Activated T-helper 1 cell treated with anti-CD3 and anti-CD28 coated beads, Interleukin-12 subunit alpha, Interleukin-12 subunit beta, Interleukin-2, Interleukin-4 antibody, amounts not matched to agents 30 ng/mL and 10 ng/mL and 1 ng/mL, durations not matched to agents 14 hours and 24 hours and 36 hours (primary cell): ENCODE data around the gene KDM4F. TPM values are rescaled to one million over a fixed set of nuclear protein-coding genes. Genes with fewer than 3 reads are reported as not detected.

ENCODE experiments used
- DNase-seq: peaks from one replicate; pipeline ENCODE4 v3.0.0; 2021; ENCODE audit warnings: low spot score
- H3K27ac Mint-ChIP-seq: one replicate; pipeline ENCODE4 v1.8.0; 2021; ENCODE audit warnings: mild to moderate bottlenecking, mixed read lengths
- H3K27me3 Mint-ChIP-seq: one replicate; pipeline ENCODE4 v1.8.0; 2022; ENCODE audit warnings: mild to moderate bottlenecking, moderate library complexity, mixed read lengths; ENCODE audit not compliant: insufficient read depth
- H3K36me3 Mint-ChIP-seq: one replicate; pipeline ENCODE4 v1.8.0; 2021; ENCODE audit warnings: low read depth, mixed read lengths
- H3K4me1 Mint-ChIP-seq: one replicate; pipeline ENCODE4 v1.8.0; 2021; ENCODE audit warnings: low read depth, mixed read lengths
- H3K4me3 Mint-ChIP-seq: one replicate; pipeline ENCODE4 v1.8.0; 2021; ENCODE audit warnings: mild to moderate bottlenecking, moderate library complexity, mixed read lengths
- H3K9me3 Mint-ChIP-seq: one replicate; pipeline ENCODE4 v1.8.0; 2021; ENCODE audit warnings: mixed read lengths
- intact Hi-C: fragments of 100-400 bp; cut with micrococcal nuclease; formaldehyde crosslinking; loops from one replicate; pipeline ENCODE4 v1.15.1; 2024
- total RNA-seq: library from RNA; stranded (reverse); gene quantifications from 2 replicates; pipeline ENCODE4 v1.2.3, GENCODE V29; 2022

The KDM4F gene
- total RNA-seq, 1 donor from 2014 or later = not detected

DNA sequence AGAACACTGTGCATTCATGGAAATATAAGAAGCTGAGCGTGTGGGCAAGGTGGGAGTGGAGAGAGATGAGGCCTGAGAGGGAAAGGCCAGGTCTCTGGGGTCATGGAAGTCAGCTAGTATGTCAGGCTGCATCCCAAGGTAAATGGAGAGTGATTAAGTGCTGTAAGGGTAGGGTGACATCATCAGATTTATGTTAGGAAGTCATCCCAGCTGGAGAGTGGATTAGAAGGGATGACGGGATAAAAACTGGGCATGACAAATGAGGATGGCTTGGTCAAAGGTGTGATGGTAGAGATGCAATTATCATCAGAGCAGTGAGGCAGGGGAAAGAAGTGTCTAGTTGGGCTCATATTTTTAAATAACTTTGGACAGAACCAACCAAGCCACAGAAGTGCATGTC, 36.9 kb downstream of the KDM4F start:
- Mint-ChIP-seq H3K36me3 (peaks cover 5% of the 10 kb centered on the region), H3K4me1 (peaks cover 71% of the 10 kb centered on the region), H3K9me3 (no peaks in the 10 kb centered on the region), H3K4me3 (no peak overlapping the region), H3K27ac (no peak overlapping the region), H3K27me3 (no peaks in the 10 kb centered on the region)
- intact Hi-C loops = loop anchor here (5.0 to 10.0 kb wide), 5 partner anchors 616 to 1304 kb away; partner anchors contain the start of genes MED17 and MTMR2
- DNase-seq = no peak

- no peak overlapping the region for H3K27ac Mint-ChIP-seq
- intact Hi-C loops = loop anchor here (5.0 to 10.0 kb wide), 5 partner anchors 615 to 1305 kb away; partner anchors contain the start of genes MED17 and MTMR2
- H3K4me1 Mint-ChIP-seq = peaks cover 79% of the 10 kb centered on the region
- H3K36me3 Mint-ChIP-seq = peaks cover 12% of the 10 kb centered on the region
- no peak overlapping the region for H3K4me3 Mint-ChIP-seq
- no peak for DNase-seq
- no peaks in the 10 kb centered on the region for H3K27me3 Mint-ChIP-seq
- H3K9me3 Mint-ChIP-seq = no peaks in the 10 kb centered on the region
Measured at GRCh38 chr11:95086836-95087570, 37.8 kb downstream of the KDM4F start.

- peak; percentile 29 for DNase-seq
- H3K27me3 Mint-ChIP-seq = no peaks in the 10 kb centered on the region
- intact Hi-C loops = loop anchor here (1.0 to 10.0 kb wide), 10 partner anchors 21 to 1307 kb away; partner anchors contain the start of genes CEP57, CWC15, KDM4D and MED17
- H3K4me3 Mint-ChIP-seq = peak overlapping the region; percentile 87
- no peaks in the 10 kb centered on the region for H3K9me3 Mint-ChIP-seq
- H3K4me1 Mint-ChIP-seq = peaks cover 83% of the 10 kb centered on the region
- H3K36me3 Mint-ChIP-seq = peaks cover 14% of the 10 kb centered on the region
- H3K27ac Mint-ChIP-seq = peak overlapping the region; percentile 96
Measured at GRCh38 chr11:95088946-95089619, 39.9 kb downstream of the KDM4F start.

DNA sequence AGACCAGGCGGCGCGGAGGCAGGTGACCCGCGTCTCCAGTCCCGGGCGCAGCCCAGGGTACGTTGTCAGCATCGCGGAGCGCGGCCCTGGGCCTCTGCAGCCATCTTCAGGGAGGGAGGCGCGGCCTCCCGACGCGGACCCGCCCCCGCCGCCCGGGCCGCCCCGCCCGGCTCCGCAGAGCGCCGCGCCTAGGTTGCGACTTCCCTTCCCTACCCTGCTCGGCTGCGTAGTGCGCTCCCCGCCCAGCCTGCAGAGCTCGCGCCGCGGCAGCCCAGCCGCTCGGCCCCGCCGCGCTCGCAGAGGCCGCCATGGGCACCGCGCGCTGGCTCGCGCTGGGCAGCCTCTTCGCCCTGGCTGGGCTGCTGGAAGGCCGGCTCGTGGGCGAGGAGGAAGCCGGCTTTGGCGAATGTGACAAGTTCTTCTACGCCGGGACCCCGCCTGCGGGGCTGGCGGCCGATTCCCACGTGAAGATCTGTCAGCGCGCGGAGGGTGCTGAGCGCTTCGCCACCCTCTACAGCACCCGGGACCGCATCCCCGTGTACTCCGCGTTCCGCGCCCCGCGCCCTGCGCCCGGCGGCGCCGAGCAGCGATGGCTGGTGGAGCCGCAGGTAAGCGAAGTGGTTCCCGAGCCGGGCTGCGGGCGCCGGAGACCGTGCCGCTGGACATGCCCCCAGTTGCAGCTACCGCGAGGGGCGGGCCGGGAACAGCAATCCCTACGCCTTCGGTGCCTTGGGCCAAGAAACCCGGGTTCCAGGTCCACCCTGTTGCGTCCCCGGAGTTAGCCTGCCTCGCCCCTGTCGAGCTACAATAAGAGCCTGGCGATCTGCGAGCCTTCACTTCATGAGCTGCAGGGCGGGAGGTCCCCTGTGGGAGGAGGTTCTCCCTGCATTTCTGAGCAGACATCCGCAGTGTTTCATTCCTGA, 40.7 kb downstream of the KDM4F start, which contains the start of gene ENDOD1:
TSS of gene ENDOD1 (plus strand) at position 227 of the 923 bp plus-strand sequence. CDS start at position 309, 82 bp downstream.
- peaks cover 83% of the 10 kb centered on the region for H3K4me1 Mint-ChIP-seq
- H3K27me3 Mint-ChIP-seq = no peaks in the 10 kb centered on the region
- peak; percentile 85 for DNase-seq
- peak within 1 kb of the TSS; percentile 89 for H3K4me3 Mint-ChIP-seq
- H3K27ac Mint-ChIP-seq = peak within 1 kb of the TSS; percentile 96
- H3K9me3 Mint-ChIP-seq = no peaks in the 10 kb centered on the region
- intact Hi-C loops = loop anchor here (1.0 to 10.0 kb wide), 11 partner anchors 22 to 1308 kb away; partner anchors contain the start of genes CEP57, CWC15, KDM4D and MED17
- peaks cover 19% of the 10 kb centered on the region for H3K36me3 Mint-ChIP-seq

GRCh38 chr11:95091663-95092180, 42.5 kb downstream of the KDM4F start:
- H3K27ac Mint-ChIP-seq = peak overlapping the region; percentile 59
- intact Hi-C loops = loop anchor here (2.0 kb wide), 2 partner anchors 45 to 547 kb away; no protein-coding TSS in a partner anchor

GRCh38 chr11:95092549-95093324, 43.5 kb downstream of the KDM4F start:
- no peaks in the 10 kb centered on the region for H3K9me3 Mint-ChIP-seq
- no peaks in the 10 kb centered on the region for H3K27me3 Mint-ChIP-seq
- H3K4me3 Mint-ChIP-seq = peak overlapping the region; percentile 34
- peaks cover 84% of the 10 kb centered on the region for H3K4me1 Mint-ChIP-seq
- no peak for DNase-seq
- intact Hi-C loops = loop anchor here (2.0 kb wide), 1 partner anchor 44 kb away; no protein-coding TSS in a partner anchor
- H3K36me3 Mint-ChIP-seq = peaks cover 32% of the 10 kb centered on the region
- peak overlapping the region; percentile 69 for H3K27ac Mint-ChIP-seq

More at GRCh38 chr11:95091663-95092180, 42.5 kb downstream of the KDM4F start:
- Mint-ChIP-seq H3K36me3 (peaks cover 25% of the 10 kb centered on the region), H3K4me3 (peak overlapping the region; percentile 89), H3K4me1 (peaks cover 80% of the 10 kb centered on the region), H3K27me3 (no peaks in the 10 kb centered on the region), H3K9me3 (no peaks in the 10 kb centered on the region)
- DNase-seq = no peak

DNA sequence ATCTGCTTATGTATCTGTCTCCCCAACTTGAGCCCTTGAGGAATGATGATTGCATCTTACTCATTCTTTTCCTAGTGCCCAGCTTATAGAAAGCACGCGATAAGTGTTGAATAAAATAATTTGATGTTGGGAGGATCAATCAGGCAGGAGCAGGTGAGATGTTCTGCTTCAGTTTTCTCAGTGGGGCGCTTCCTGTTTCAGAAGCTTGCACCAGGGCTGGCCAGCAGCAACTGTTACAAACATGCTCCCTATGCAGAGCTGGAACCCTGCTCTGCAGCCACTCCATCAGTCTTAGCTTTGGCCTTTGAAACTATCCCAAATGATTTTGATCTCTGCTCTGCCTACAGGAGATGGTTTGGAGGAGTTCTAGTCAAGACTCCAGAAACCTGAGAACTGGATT, 44.3 kb downstream of the KDM4F start:
- Mint-ChIP-seq H3K4me1 (peaks cover 81% of the 10 kb centered on the region), H3K9me3 (no peaks in the 10 kb centered on the region), H3K4me3 (peak overlapping the region; percentile 34), H3K36me3 (peaks cover 33% of the 10 kb centered on the region), H3K27me3 (no peaks in the 10 kb centered on the region), H3K27ac (peak overlapping the region; percentile 69)
- intact Hi-C loops = loop anchor here (2.0 kb wide), 1 partner anchor 43 kb away; no protein-coding TSS in a partner anchor
- DNase-seq = no peak

GRCh38 chr11:95095858-95096587, 46.8 kb downstream of the KDM4F start:
- Mint-ChIP-seq H3K27me3 (no peaks in the 10 kb centered on the region), H3K4me3 (peak overlapping the region; percentile 46), H3K27ac (peak overlapping the region; percentile 67), H3K9me3 (no peaks in the 10 kb centered on the region), H3K36me3 (peaks cover 34% of the 10 kb centered on the region), H3K4me1 (peaks cover 64% of the 10 kb centered on the region)
- intact Hi-C loops = loop anchor here (1.0 to 5.0 kb wide), 2 partner anchors 12 to 1246 kb away; partner anchors contain the start of gene MAML2
- no peak for DNase-seq

DNA sequence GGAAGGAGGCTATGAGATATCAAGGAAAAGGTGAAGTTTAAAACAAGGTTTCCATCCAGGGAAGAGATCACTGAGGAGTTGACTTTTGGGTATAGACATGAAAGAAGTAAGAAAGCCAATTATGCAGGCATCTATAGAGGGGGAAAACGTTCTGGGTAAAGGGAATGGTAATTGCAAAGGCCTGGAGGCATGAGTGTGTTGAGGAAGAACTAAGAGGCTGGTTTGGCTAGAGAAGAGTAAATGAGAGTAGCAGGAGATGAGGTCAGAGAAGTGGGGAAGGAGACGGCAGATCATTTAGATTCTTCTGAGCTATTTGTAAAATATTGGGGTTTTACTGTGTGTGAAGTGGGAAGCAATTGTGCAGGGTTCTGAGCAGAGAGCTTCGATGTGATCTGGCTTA, 48.0 kb downstream of the KDM4F start:
- intact Hi-C loops = loop anchor here (5.0 kb wide), 1 partner anchor 1245 kb away; the partner anchor contains the start of gene MAML2
- Mint-ChIP-seq H3K4me3 (no peak overlapping the region), H3K9me3 (no peaks in the 10 kb centered on the region), H3K4me1 (peaks cover 52% of the 10 kb centered on the region), H3K36me3 (peaks cover 26% of the 10 kb centered on the region), H3K27me3 (no peaks in the 10 kb centered on the region), H3K27ac (peak overlapping the region; percentile 4)
- no peak for DNase-seq

GRCh38 chr11:95098826-95099225, 49.6 kb downstream of the KDM4F start:
- intact Hi-C loops = loop anchor here (5.0 kb wide), 1 partner anchor 1243 kb away; the partner anchor contains the start of gene MAML2
- Mint-ChIP-seq H3K36me3 (peaks cover 27% of the 10 kb centered on the region), H3K4me1 (peaks cover 44% of the 10 kb centered on the region), H3K9me3 (no peaks in the 10 kb centered on the region), H3K27me3 (no peaks in the 10 kb centered on the region), H3K27ac (no peak overlapping the region), H3K4me3 (no peak overlapping the region)
- DNase-seq = no peak

DNA sequence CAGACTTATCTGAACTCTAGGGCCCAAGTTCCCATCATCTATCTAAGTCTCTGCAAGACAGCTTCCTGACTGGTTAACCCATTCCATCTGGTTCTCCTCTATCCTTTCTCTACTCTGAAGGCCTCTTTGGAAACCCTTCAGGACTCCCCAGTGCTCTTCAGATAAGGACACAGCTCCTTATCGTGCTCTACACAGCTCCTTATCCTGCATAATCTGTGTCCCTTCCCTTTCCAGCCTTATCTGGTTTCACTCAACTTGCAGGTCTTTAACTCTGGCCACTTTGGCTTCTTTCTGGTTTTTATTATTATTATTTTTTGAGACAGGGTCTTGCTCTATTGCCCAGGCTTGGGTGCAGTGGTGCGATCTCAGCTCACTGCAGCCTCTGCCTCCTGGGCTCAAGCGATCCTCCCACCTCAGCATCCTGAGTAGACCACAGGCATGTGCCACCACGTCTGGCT, 51.0 kb downstream of the KDM4F start:
- intact Hi-C loops = no loop called here
- H3K36me3 Mint-ChIP-seq = peaks cover 21% of the 10 kb centered on the region
- peaks cover 30% of the 10 kb centered on the region for H3K4me1 Mint-ChIP-seq
- no peak overlapping the region for H3K4me3 Mint-ChIP-seq
- no peak overlapping the region for H3K27ac Mint-ChIP-seq
- DNase-seq = no peak
- H3K9me3 Mint-ChIP-seq = no peaks in the 10 kb centered on the region
- no peaks in the 10 kb centered on the region for H3K27me3 Mint-ChIP-seq
